HPDE6-E6E7 (cell line): ENCODE results near the gene TUBB.
A peak's percentile ranks its signal among the peaks of the same experiment; 100 is the strongest.

Experiments
- DNase-seq: peaks from one replicate; pipeline ENCODE4 v3.0.0; 2011; ENCODE audit warnings: missing footprints; ENCODE audit errors: extremely low spot score

The TUBB gene

GRCh38 chr6:30719791-30720737, at the start of gene TUBB:
Gene TUBB, plus strand, starts transcription at chr6:30720352. Its CDS starts 155 bp downstream, at chr6:30720507.
- peak; percentile 94 for DNase-seq

GRCh38 chr6:30670760-30671527, 49.2 kb upstream of the TUBB start:
- DNase-seq = no peak

DNA sequence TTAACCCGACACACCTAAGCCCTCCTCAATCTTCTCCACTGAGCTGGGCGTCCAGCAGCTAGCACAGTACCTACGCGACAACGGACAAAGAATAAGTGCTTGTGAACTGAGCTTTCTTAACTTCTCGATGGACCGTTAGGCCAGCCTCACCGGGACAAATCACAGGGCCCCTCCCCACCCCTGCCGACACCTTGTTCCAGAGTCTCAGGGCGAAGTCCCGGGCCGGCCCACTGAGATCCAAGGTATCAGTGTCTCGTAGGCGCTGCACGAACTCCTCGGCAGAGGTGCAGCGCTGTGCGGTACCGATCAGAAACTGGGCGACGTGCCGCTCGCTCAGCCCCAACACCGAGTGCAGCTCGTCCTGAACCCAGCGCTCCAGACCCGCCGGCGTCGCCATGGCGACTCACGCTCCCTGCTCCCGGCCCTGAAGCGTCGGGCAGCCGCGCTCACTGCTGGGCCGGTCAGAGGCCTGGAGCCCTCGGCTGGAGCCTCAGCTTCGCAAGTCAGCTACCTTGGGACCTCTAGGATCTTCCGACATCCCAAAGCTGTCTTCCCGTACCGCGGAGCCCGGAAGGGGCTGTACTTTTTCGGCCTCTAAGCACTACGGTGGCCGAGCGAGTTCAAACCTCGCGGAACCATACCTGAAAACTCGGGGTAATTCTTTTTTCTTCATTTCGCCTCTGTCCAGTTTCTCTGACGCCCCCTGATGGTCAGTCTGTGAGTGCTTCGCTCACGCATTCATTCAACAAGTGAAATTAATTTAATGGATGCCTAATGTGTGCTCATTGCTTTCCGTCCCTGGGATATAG, 47.5 kb upstream of the TUBB start, which contains the start of gene DHX16:
Gene DHX16, minus strand, starts transcription at position 562 of the 809 bp plus-strand sequence. Its CDS starts 165 bp downstream, at position 397.
- peak; percentile 89 for DNase-seq

- no peak for DNase-seq
Measured at GRCh38 chr6:30676660-30677285, 43.4 kb upstream of the TUBB start.

DNA sequence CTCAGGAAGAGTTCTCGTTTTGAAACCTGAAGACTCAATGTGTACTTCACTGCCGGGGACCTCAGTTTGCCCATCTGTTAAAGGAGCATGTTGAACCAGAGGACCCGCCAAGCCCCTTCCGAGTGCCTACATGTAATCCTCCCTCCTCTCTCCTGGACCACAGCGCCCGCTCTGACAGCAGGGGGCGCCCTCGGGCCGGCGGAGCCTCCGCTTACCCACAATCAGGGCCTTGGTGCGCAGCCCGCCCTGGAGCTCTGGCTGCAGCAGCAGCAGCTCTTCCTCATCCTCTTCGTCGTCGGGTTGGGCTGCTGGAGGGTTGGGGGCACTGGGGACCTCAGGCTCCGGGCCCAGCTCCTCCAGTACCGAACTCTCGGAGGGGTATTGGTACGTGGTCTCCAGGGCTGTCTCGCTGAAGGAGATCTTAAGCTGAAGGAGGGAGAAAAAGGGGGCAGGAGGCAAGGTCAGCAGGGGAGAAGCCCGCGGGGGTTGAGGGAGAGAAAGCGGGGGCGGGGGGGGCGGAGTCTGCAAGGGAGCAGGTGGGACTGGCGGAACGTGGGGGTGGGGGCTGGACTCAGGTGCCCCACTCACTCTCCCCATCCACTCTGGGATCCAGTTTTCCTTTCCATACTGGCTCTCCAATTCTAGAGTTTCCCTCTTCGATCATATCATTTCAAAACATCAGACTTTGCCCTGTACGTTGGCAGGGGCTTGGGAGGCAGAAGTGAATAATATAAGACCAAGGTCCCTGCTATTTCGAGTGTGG, 41.0 kb upstream of the TUBB start:
- DNase-seq = no peak

DNA sequence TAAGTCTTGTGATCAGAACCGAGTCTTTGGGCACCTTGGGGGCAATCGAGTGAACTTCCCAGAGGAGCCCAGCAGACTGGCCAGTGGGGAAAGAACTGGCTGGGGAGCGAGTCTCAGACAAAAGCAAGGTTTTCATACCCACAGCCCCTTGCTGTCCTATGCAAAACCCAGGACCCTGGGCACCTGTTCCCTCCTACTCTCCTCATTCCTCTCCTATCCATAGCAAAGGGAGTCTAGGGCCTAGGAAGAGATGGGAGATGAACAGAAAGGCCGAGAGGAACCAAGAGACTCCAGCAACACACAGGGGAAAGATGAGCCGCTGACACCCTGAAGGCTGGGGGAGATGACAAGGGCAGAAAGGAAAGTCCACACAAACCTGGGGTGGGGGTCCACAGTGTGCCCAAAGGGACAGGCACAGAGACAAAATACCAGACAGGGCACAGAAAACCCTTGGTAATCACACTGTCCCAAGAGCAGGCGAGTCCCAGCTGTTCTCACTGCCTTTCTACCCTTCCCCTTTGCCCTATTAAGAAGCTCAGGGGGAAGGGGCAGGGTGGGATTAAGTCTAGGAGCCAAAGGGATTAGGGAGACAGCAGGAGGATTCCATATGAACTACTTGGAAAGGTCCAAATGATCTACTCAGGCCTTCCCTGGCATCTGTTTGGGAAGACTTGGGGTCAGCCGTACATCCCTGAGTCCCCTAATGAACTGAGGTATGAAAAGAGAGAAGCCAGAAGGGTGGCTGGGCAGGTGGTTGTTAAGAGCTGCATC, 40.2 kb upstream of the TUBB start:
- DNase-seq = no peak

DNA sequence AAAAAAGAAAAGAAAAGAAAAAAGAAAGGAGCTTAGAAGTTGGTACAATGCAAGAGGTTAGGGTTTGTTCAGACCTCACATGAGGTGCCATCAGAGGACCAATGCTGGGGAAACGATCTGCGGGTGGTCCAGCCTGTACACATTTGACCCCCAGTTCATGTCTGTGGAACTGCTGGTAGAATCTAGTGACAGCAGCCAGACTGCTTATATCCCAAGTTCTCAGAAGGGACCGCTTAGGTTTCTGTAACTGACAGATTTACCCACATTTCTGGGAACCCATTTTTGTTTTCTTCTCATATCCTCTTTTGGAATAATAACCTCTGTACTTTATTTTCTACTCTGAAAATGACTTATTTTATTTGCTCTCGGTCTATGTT, 38.4 kb upstream of the TUBB start:
- DNase-seq = no peak

GRCh38 chr6:30682143-30683117, 37.7 kb upstream of the TUBB start:
- DNase-seq = peak; percentile 67

DNA sequence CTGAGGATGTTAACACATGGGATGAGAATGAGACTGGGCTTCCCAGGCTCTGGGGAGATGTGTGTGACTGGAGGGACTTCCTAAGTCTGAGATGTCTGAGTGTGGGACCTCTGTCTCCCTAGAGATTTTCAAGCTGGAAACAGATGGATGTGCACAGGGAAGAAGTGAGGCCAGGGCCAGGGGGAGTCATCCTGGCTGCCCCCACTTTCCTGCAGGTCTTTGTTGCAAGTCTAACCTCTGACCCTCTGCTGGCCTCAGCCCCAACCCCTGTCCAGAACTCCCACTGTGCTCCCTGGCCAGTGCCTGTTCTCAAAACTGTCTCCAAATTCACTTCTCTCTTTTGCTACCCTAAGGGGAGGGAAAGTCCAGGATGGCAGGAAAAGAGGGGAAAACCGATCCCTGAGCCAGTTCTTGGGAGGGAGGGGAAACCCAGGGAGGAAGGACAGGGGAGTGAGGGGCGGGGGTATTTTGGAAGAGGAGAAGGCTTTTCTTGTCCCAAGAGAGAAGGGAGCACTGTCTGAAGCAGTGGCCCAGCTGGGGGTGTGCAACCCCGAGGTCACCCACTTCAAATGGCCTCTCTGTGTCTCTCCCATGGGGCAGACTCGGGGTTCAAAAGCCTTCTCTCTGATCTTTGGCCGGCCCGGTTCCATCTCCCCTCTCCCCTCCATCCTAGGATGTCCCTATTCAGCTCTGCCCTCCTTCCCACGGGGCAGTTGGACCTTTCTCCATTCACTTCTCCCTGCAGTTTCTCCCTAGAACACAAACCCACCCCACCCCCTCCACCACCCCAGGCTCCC, 36.8 kb upstream of the TUBB start:
- no peak for DNase-seq

DNA sequence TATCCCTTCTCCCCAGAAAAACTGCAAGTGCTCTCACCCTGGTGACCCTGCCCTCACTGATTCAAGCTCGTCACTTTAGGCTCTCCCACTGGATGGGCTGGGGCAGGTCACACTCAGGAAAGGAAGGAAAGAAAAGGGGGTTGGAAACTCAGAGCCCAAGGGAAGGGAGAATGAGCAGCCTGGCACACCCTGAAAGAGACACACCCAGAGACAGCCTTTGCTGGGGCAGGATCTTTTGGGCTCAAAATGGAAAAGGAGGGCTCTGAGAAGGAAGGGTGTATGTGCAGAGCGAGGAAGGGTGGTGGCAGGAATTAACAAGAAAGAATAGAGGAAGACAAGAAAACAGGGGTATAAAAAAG, 36.2 kb upstream of the TUBB start:
- DNase-seq = no peak

DNA sequence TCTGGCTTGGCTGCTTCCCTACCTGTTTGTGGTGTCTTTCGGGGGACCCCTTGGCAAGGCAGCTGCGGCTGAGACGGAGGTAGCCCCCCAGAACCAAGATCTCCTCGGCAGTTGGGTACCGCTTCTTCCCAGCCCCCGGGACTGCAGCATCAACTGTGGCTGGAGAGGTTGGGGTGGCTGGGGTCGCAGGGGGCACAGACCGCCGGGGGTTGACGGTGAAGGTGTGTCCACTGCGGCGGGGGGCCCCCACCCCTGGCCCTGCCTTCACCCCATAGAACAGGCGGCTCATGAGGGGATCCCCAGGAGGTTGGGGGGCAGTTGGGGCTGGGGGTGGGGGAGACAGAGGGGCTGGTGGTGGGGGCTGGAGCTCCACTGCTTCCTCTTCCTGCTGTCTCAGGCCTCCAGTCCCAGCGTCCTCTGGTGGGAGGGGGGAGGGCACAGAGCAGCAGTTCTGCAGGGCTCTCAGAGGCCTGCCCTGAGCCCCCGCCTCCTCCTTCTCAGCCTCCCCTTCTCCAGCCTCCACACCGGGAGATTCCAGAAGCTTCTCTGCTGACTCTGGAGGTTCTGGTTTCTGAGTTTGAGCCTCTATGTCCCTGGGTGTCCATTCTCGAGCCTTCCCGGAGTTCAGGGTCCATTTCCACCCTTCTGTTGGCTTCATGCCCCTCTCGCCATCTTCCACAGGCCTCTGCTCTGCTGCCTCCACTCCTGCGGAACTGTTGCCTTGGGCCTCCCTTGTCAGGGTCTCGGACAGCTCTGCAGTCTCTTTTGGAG, 35.6 kb upstream of the TUBB start:
- no peak for DNase-seq

GRCh38 chr6:30685157-30686008, 34.8 kb upstream of the TUBB start:
- DNase-seq = no peak

DNA sequence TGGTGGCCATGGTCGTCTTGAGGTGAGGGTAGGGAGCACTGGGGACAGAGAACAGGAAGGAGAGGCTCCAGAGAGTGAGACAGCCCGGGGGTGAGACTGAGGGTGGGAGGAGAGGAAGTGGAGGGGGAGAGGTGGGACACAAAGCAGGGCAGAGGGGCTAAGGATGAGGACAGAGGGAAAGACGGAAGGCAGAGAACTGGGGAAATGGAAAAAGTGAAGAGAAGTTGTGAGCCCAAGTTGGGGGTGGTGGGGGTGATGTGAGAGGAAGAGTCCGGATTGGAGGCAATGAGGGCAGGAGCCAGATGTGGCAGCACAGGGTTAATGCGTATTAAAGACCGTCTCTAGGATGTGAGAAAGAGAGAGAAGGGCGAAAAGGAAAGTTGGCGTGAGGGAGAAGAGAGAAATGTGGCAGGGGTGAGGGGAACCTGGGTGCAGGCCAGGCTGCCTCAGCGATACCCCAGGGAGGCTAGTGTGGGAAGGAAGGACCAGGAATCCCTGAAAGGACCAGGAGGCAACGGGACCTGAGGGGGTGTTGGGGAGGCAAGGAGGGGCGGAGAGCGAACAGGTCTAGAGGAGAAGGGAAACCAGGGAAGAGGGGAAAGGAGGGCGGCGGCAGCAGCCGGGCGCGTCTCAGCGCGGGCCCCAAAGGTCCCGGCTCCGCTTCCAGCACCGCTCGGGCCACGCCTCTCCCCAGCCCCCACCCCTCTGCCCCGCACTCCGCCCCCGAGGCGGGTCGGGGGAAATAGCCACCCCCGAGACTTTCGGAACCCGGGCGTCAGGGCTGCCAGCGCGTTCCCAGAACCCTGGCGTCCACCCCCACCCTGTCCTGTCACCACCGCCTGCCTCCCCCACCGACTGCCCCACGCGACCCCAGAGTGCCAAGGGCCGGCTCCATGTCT, 33.9 kb upstream of the TUBB start, which contains the start of gene PPP1R18:
Gene PPP1R18, minus strand, starts transcription at position 637 of the 899 bp plus-strand sequence. Its CDS starts 627 bp downstream, at position 10.
- no peak for DNase-seq

DNA sequence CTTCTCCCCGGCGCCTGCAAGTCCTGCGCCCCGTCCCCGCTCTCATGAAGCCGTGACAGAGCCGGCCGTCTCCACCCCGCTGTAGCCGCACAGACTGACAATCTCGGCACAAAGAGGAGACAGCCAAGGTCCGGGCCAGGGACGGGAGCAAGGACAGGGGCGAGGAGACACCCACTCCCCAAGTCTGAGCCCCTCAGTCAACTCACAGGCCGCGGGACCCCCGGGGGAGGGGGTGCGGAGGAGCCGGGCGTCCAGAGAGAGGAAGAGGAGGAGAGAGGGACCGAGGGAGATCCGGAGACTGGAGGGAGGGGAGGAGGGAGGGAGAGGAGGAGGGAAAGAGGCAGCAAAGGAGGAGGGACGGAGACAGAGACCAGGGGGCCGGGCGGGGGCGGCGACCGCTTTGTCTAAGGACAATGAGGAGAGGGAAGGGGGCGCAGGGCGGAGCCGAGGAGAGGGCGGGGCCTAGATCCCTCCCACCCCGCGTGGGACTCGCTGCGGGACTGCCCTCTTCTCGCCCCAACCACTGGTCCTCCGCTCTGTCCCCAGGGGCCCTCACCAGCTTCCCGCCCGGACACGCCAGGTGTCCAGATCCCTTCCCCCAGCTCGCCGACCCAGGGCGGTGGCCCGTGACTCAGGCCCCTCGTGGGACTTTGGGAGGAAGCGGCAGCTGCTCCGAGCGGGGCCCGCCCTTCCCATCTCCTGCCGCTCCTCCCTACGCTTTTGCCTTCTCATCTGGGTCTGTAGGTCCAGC, 33.1 kb upstream of the TUBB start:
- peak; percentile 93 for DNase-seq
